NCI-H2171 (cell line): ENCODE data around the gene EXOC2.
"Not testable (repeated sequence)": the region's sequence is repeated elsewhere in the genome, so short reads cannot be mapped to it uniquely, and the experiment has no call there.

Experiments
- DNase-seq: peaks from one replicate; lab custom pipeline; 2025; lab: John Stamatoyannopoulos, UW

The EXOC2 gene

DNA sequence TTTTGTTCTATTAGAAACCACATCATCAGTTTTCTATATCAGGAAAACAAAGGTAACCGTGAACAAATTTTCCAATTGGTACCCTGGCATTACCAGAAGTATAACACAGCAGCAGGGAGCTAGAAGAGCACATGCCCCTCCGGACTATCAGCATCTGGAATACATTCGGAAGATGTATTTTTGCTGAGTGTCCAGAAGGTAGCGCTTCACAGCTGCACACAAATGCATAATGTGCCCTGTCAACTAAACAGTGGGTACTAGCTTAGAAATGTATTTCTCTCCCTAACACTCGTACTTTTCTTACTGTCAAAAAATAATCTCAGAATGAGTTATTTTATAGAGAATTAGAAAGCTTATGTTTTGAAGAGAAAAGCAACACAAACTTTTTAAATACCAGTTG is 113.6 kb downstream of the EXOC2 start:
- DNase-seq = no peak

DNA sequence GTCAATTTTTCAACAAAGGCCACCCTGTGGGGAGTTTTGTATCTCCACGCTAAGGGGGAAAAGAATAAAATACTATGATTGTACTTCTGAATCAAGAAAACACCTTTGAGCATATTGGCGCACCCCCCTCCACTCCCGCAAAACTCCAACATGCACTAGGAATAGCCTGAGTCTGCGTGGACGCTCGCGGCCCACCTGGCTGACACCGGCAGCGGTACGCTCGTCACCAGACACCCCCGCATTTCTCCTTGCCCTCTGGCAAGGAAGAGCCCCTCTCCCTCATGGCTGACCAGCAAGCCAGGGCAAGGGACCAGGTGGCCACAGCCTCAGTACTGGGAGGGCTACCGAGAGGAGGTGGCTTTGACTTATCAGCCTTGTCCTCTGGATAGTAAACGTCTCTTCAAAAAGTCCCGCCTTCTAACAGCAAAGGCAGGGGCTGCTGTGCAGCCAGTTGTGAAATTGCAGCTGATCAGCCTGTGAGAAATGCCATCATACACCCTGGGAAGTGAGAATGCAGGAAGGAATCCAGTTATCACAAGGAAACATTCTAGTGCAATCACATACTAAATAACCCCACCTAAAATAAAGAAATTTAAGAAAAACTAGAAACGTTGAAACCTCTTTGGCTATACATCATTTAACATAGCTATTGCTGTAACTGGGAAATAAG is 120.2 kb downstream of the EXOC2 start:
- no peak for DNase-seq

DNA sequence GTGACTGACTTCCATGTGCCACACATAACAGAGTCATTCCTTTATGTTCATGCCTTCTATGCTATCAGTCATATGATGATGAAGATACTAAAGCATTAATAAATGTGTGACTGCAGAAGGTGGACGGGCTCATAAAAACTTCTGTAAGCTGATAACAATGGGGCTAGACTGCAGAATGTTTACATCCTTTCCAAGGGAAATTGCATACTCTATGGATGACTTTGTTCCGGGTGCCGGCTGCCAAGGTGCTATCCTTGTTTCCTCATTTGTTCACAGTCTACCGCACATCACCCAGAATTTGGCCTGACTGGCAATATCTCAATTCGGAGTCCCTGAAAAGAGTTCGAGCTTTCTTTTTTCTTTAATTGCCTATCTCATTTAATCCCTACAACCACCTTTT is 121.0 kb downstream of the EXOC2 start:
- DNase-seq = no peak

DNA sequence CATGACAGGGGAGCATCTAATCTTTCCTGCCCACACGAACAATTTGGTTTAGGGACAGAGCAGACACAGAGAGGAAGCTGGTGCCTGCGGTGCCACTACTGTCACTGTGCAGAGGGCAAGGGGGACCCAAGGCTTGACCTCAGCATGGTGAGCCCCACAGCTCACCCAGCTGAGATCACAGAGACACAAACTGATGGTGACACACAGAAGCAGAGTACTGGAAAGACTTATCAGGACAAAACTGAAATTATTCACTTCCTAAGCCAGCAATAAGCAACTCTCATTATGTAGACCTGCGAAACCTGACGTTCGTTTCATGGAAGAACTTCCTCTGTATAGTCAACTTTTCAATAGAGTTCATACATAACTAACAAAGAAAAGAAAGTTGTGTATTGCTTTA is 122.1 kb downstream of the EXOC2 start:
- DNase-seq = no peak

DNA sequence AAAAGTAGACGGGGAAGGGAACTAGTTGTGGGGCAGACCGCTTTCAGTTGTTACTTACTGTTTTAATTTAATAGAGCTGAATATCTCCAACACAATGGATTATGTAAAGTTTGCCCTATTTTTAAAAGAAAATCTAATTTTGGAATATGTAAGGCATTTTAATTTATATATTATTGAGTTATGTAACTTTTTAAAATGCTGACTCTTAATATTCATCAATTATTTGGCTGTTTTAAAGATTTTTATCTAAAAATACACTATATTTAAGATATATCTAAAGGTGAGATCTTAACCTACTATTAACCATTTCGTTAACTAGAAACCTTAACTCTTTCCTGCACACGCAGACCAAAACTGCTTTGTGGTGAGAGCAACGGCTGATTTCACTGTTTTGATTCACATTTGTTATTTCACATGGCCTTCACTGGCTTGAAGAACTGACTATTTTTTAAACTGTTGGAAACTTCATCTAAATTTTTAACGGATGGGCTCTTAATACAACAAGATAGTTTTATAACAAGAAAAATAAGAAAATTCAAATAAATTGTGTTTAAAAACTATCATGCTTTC is 123.9 kb downstream of the EXOC2 start:
- no peak for DNase-seq

DNA sequence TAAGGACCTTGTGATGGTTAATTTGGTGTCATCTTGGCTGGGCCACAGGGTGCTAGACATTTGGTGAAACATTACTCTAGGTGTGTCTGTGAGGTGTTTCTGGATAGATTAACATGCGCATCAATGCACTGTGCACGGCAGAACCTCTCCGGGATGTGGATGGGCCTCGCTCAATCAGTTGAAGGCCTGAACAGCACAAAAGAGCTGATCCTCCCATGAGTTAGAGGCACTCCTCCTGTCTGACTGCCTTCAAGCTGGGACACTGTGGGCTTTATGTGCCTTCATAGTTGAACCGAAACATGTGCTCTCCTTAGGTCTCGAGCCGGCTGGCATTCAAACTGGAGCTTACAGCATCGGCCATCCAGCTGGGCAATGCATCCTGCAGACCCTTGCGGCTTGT is 124.9 kb downstream of the EXOC2 start:
- no peak for DNase-seq

DNA sequence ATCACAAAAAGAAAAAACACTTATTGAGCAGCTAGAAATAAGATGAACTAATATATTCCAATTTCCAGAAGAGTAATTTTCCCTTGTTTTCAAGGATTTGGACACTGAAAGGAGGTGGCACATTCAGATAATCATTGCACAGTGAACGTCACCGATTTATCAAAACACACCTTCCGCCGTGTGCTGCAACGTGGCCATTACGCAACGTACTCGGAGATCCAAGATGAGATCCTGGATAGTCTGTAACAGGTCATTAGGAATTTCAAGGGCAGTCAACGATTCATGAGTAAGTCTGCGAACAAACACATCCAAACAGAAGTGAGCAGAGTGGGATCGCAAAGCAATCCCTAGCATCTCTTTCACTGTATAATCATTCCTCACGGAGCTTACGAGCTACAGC is 129.1 kb downstream of the EXOC2 start:
- no peak for DNase-seq

DNA sequence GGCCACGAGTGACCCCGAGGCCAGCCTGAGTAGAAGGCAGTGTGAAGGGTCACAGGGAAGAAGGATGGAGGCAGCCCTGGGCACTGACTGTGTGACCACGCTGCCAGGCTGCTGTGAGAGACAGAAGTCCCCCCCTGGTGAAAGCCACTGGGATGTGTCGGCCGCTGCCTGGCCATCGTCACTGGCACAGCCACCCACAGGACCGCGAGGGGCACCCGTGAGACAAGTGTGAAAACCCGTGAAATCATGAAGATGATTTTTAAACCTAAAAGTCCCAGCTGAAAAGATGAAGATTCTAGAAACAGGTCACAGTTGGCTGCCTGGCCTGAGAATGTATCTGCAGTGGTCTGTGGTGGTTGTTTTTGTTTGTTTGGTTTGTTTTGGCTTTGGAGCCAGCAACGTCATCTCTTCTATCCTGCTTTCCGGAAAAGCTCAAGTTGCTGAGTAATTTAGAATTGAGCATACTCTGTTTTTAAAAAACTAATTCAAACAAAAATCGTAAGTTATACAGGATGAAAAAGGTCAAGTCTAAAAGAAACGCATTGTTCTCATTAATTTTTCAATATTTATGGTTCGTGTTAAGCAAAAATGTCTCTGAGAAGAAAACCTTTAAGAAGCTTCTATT is 130.8 kb downstream of the EXOC2 start:
- no peak for DNase-seq

DNA sequence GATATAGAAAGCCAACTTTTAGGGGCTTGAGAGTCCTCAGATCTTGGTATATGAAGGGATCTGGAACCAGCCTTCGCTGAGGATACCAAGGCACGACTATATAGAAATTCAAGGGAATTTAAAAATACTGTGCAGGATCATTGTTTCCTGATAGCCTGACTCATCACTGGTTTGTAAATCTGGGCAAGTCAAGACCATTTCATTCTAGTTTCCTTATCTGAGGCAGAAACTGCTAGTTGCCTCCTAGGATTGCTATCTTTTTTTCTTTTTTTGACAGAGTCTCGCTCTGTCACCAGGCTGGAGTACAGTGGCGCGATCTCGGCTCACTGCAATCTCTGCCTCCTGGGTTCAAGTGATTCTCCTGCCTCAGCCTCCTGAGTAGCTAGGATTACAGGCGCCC is 131.6 kb downstream of the EXOC2 start:
- not testable (repeated sequence) for DNase-seq

DNA sequence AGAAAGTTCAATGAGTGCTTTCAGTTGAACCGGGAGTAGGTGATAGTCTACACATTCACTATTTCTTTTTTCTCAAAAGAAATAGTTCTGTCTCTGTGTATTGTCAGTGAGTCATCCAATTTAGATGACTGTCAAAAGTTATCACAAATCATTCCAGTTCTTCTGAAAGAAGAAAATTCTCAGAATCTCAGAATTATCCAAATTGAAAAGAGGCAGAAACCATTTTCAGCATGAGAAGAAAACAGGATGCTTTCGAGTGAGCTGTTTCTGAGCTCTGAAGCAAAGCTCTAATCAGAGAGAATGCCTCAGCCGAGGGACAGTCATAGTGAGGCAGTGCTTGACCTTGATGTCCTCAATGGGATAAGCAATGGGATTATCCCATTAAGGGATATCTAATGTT is 134.0 kb downstream of the EXOC2 start:
- no peak for DNase-seq

DNA sequence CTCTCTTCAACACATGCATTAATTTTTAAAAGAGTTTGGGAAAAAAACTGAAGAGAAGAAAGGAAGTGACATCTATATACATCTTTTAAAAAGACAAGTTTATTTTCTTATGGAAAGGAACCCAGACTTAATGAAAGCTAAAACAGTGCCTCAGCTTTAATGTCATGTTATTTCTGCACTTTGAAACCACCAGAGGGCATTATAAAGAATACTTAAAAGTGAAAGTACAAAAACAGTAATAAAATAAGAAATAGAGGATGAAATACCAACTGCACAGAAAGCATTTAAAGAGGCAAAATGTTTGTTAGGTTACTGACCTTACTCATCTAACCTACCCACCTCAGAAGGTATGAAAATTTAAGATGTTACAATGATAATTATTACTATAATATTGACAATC is 134.8 kb downstream of the EXOC2 start:
- no peak for DNase-seq

DNA sequence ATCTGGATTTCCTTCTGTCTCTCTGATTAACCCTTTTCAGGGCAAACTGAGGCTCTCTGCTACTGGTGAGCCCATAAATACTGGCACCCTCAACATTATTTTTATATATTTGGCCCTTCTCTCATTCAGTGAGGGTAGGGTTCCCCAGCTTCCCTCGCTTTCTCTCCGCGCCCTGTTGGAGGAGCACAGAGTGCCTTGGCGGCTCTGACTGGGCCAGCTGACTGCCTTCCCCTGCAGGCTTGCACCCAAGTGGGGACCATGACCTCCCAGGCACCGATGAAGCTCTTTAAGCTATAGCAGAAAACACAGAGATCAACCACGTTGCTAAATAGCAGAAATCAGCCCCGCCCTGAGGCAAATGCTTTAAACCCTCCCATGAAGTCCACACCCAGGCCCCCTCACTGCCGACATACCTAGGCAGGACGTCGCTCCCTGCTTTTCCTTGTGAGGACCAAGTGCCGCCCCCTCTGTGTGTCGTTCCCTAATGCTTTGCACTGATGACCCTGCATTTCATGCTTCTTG is 141.0 kb downstream of the EXOC2 start:
- no peak for DNase-seq

DNA sequence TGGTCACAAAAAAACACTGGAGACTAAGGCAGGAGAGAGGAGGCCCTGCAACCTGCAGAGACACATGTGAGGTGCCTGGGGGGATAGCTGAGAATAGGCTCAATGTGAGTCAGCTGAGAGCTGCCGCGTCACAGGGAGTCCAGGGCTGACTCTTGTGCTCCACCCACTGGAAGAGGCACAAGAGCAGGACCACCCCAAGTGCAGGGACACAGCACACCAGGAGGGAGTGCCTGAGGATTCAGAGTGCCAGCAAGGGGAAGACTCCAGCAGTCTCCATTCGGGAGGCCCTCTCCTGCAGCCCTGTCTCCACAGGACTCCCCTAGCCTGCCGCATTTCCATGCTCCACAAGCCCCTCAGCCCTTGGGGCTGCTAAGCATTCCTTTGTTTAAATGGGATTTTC is 141.5 kb downstream of the EXOC2 start:
- no peak for DNase-seq

DNA sequence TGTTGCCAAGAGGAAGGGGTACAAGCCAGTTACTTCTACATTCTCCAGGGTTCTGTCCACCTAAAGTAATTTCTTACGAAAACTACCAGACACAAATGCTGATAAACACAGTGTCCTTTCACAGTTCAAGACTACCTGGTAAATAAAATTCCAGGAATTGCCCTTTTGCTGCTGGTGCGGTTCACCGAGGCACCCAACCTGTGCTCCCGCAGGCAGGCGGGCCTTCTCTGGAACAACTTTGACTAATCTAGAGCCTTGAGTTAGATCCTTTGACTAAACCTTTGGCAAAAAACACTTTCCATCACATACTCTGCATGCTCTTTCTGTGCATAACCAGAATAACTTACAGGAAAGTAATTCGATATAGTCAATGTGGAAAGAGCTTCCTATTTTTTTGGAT is 143.0 kb downstream of the EXOC2 start:
- no peak for DNase-seq

DNA sequence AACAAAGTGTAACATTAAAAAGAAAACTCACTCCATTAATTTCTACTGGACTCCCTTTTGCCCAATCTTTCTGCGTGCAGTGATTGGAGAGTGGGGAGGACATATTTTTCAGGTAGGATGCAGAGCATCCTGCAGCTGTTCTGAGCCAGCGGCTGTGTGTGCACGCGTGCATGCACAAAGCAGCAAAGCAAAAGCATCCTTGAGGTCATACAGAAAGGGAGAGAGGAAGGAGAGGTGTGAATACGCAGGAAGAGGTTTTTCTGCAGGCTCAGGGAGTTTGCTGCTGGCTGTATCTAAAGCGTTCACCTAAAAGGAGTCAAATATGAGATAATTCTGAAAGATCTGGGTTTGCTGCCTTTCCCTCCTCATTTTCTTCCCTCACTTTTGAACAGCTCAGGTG is 144.4 kb downstream of the EXOC2 start:
- DNase-seq = no peak

DNA sequence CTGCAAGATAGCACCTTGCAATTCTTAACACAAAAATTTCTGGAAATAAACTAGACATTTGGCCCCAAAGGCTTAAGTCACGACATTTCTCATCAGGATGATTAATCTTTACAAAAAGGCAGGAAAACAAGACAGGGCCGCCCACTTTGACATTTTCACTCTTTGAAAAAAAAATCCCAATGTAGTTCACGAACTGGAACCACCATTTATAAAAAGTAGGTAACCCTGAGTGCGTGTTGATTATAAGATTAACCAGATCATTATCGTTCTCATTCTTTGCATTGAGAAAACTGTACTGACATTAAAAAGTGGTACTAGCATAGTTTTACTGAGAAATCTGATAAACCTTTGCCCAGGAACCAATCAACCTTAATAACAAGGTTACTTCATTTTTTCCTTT is 144.8 kb downstream of the EXOC2 start:
- DNase-seq = no peak

DNA sequence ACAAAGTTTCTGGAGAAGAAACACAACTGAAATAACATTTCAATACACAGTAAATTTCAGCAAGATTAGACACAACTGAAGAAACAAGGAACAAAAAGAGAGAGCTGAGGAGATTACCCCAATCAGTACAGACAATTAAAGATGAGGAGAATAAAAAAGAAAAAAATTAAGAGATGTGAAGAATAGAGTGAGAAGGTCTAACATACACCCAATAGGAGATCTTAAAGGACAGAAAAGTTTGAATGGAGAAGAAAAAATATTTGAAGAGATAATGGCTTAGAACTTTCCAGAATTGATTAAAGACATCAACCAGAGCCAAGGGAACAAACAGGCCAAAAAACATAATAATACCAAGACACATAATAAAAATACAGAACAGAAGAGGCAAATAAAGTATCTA is 152.4 kb downstream of the EXOC2 start:
- DNase-seq = no peak

DNA sequence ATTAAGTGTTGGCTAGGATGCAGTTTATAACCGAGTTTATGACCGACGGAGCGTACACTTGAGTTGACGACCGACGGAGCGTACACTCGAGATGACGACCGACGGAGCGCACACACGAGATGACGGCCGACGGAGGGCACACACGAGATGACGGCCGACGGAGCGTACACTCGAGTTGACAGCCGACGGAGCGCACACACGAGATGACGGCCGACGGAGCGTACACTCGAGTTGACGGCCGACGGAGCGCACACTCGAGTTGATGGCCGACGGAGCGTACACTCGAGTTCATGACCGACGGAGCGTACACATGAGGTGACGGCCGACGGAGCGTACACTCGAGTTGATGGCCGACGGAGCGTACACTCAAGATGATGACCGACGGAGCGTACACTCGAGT is 155.8 kb downstream of the EXOC2 start:
- DNase-seq = no peak

DNA sequence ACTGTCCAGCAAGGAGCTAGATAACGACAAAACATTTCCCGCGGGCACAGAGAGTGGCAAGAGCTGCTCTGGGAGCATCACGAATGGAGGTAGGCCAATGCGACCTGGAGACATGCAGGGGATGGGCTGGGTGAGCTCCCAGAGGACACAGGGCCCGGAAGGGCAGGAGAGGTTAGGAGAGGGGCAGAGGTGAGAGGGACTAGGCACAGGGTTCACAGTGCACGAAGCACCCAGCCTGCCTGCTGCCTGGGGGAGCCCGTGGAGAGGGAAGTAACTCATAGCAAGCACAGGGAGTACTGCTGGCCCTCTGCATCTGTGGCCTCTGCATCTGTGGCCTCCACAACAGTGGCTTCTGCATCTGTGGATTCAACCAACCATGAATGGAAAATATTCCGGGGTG is 162.5 kb downstream of the EXOC2 start:
- DNase-seq = no peak

DNA sequence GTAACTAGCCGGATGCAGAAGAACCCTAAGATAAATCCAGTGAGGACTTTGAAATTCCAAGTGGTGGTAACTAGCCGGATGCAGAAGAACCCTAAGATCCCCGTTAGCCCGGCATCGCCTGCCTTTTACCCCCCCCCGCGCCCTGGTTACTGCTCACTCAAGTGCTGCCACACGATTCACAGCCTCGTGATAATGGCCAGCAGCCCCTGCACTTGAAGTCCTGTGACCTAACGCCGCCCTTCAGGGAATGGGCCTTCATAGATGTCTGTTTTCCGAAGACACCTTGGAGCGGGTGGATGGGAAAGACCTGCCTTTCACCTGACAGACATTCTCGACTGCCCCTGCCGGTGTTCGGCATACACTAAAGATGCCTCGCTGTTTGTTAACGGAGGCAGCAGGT is 163.9 kb downstream of the EXOC2 start:
- DNase-seq = no peak

DNA sequence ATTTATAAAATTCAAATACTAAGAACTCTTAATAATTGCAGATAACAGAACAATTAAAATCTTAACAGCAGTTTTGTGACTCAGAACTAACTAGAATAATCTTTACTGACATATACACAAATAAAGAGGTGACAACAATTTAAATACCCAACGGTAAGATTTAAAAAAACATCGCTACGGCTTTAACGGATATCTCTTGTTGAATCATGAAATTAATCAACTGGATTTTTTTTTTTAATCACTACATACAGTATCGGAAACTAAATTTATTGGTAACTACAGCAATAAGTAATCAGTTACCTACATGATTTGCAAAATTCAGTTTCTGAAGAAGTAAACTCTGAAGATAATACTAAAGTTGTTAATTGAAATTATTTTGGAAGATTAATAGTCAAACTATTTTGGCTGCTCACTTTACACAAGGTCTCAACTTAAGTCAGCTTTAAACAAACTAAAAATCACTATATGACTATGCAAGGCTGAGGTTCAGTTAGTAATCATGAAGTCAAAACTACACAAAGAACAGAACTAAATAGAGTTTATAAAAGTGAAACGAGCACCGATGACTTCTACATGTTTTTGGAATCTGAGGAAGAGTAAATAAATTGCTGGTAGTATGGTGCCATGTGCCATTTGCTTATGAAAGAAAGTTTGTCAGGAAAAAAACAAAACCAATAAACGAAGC is 164.8 kb downstream of the EXOC2 start:
- DNase-seq = no peak

DNA sequence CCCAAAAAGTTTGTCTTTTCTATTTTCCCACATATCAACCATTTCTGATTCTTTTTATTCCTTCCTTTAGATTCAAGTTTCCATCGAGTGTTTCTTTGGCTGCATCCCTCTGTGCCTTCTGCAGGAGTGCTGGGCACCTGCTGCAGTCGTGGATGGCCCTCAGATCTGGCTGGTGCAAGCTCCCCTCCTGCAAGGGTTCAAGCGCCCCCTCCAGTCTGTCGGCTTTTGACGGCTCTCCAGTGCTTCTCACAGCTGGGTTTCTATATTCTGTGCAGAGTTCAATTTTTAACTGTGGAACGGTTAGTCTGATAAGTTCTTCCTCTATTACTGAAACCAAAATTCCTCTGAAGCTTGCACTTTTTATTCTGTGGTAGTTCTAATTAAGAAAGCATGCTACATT is 168.1 kb downstream of the EXOC2 start:
- no peak for DNase-seq

DNA sequence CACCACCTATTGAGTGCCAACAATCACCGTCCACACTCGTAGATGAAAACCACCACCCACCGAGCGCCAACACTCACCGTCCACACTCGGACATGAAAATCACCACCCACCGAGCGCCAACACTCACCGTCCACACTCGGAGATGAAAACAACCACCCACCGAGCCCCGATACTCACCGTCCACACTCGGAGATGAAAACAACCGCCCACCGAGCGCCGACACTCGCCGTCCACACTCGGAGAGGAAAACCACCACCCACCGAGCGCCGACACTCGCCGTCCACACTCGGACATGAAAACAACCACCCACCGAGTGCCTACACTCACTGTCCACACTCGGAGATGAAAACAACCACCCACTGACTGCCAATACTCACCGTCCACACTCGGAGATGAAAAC is 172.1 kb downstream of the EXOC2 start:
- no peak for DNase-seq
